ENCODE results near the gene APOM.

GRCh38 chr6:31681135-31681671 is 25.5 kb downstream of the APOM start:
- TF ChIP-seq CTCF (IDR thresholded peaks at IDR 0.05 in 4 of 5, conservative IDR thresholded peaks at IDR 0.05 in 1 of 5) (no peak), POLR2A (IDR thresholded peaks at IDR 0.05) (no peak)
